GM12878 (cell line): Measurements from ENCODE around the gene MFSD12. TPM values are rescaled to one million over a fixed set of nuclear protein-coding genes. Genes with fewer than 3 reads are reported as not detected.
A peak's percentile ranks its signal among the peaks of the same experiment; 100 is the strongest.

ENCODE experiments used
- ATAC-seq: fragments of 200-7000 bp; cut with Tn5 transposase; 3 replicates; pipeline ENCODE4 v1.9.1; 2020; ENCODE audit warnings: mild to moderate bottlenecking, moderate library complexity
- BruUV-seq: library from RNA; stranded (reverse); fragments of 400-500 nt; replicated peaks from 2 replicates; lab custom pipeline; 2021; lab: Mats Ljungman, UMichigan
- CTCF ChIA-PET: fragments of 300-600 bp; sonication (Branson Sonifier 250); formaldehyde crosslinking; extraction: SDS; loops from one replicate; lab custom pipeline; 2021; ENCODE audit warnings: inconsistent platforms; lab: Yijun Ruan, JAX
- POLR2A ChIA-PET: fragments of 350-600 bp; formaldehyde crosslinking; extraction: SDS; loops from one replicate; lab custom pipeline; 2021; ENCODE audit warnings: inconsistent platforms; lab: Charles Lee
- RAD21 ChIA-PET: fragments of 300-600 bp; sonication (Branson Sonifier 250); formaldehyde crosslinking; loops from one replicate; lab custom pipeline; 2023; ENCODE audit warnings: antibody characterized with exemption; ENCODE audit not compliant: unreplicated experiment; lab: Charles Lee
- SMC1A ChIA-PET: fragments of 300-600 bp; sonication (Branson Sonifier 250); formaldehyde crosslinking; loops from one replicate; lab custom pipeline; 2023; ENCODE audit not compliant: unreplicated experiment, uncharacterized antibody; lab: Charles Lee
- DNase-seq: peaks from one replicate; pipeline ENCODE4 v3.0.0-alpha.2; 2011; ENCODE audit warnings: low read depth, low spot score
- FAIRE-seq: peaks from 3 replicates; lab custom pipeline; 2011; peaks lifted over from hg19 to GRCh38; lab: Jason Lieb, UNC
- H2AFZ ChIP-seq: 2 replicates; pipeline ENCODE4 v1.6.0; 2011; ENCODE audit warnings: low read depth, low read length, control low read depth; ENCODE audit not compliant: control insufficient read depth
- H3K27ac ChIP-seq: 2 replicates; pipeline ENCODE4 v1.5.1; 2011; ENCODE audit warnings: control low read depth; ENCODE audit not compliant: control insufficient read depth, insufficient read depth
- H3K27me3 ChIP-seq, 2 experiments: replicated peaks in 1 of 2; 2 replicates each; pipeline versions ENCODE4 v1.6.0 to v1.6.1; 2011; ENCODE audit warnings: low read length in 1 of 2; ENCODE audit not compliant: control insufficient read depth in 2 of 2, insufficient read depth in 2 of 2
- H3K36me3 ChIP-seq, 2 experiments: 2 replicates each; pipeline ENCODE4 v1.5.1; 2011; ENCODE audit warnings: low read length in 1 of 2; ENCODE audit not compliant: control insufficient read depth in 2 of 2, insufficient read depth in 2 of 2
- H3K4me1 ChIP-seq: 2 replicates; pipeline ENCODE4 v1.6.1; 2011; ENCODE audit warnings: mild to moderate bottlenecking, low read length, moderate library complexity, mixed read lengths; ENCODE audit not compliant: control insufficient read depth, insufficient read depth
- H3K4me2 ChIP-seq: 2 replicates; pipeline ENCODE4 v1.6.0; 2011; ENCODE audit warnings: control low read depth; ENCODE audit not compliant: control insufficient read depth, insufficient read depth
- H3K4me3 ChIP-seq: fragments of 200-600 bp; sonication (generic); 2 replicates; pipeline ENCODE4 v1.5.1; 2016
- H3K79me2 ChIP-seq: 2 replicates; pipeline ENCODE4 v1.6.0; 2011; ENCODE audit warnings: low read length; ENCODE audit not compliant: control insufficient read depth, insufficient read depth
- H3K9ac ChIP-seq: 2 replicates; pipeline ENCODE4 v1.8.0; 2011; ENCODE audit warnings: low read length, control low read depth, mixed read lengths; ENCODE audit not compliant: control insufficient read depth, insufficient read depth
- H3K9me3 ChIP-seq: replicated peaks from 3 replicates; pipeline ENCODE4 v1.5.1; 2011; ENCODE audit warnings: mild to moderate bottlenecking, low read length; ENCODE audit not compliant: control insufficient read depth, insufficient read depth
- H4K20me1 ChIP-seq: 2 replicates; pipeline ENCODE4 v1.6.0; 2011; ENCODE audit not compliant: control insufficient read depth, insufficient read depth
- PAX5 ChIP-seq: IDR thresholded peaks from 2 replicates; pipeline ENCODE4 v1.6.1; 2011; ENCODE audit warnings: low read depth, low read length, borderline replicate concordance
- STAT3 ChIP-seq: IDR thresholded peaks from 2 replicates; pipeline ENCODE4 v1.6.1; 2011; ENCODE audit warnings: low read depth, low read length, improper control_type of control experiment
- ZNF217 ChIP-seq: fragments of 450-650 bp; IDR thresholded peaks from 2 replicates; pipeline ENCODE4 v1.6.1; 2017; ENCODE audit warnings: antibody characterized with exemption, mild to moderate bottlenecking
- WGBS: methylation state at CpG from one replicate; pipeline ENCODE4 v1.1.6; 2016; ENCODE audit warnings: low lambda C conversion rate; ENCODE audit not compliant: insufficient replicate concordance, insufficient coverage; ENCODE audit errors: missing lambda C conversion rate; 5-methylcytosine and 5-hydroxymethylcytosine counted together
- in situ Hi-C: fragments of 300-500 bp; cut with MboI; formaldehyde crosslinking; loops from 9 replicates; pipeline ENCODE4 v1.14.3; 2018; ENCODE audit warnings: mixed read lengths
- intact Hi-C: fragments of 100-400 bp; cut with micrococcal nuclease; formaldehyde crosslinking; loops from one replicate; pipeline ENCODE4 v1.14.2; 2022; ENCODE audit not compliant: unreplicated experiment
- polyA plus RNA-seq, 11 experiments: library from polyadenylated mRNA; depleted of rRNA in 4 of 11; unstranded in 6 of 11; stranded (reverse) in 5 of 11; fragments of >200 nt; fragmentation: Nextera tagmentation in 4 of 11; fragmentation: Illumina TruSeq in 1 of 11; extraction: Ambion mirVana in 4 of 11; extraction: Trizol in 1 of 11; gene quantifications; 1 replicate in 1 of 11; 2 replicates in 10 of 11; pipeline versions ENCODE4 v1.2.1 to v1.2.3, GENCODE V29; 2011 to 2016; ENCODE audit warnings: inconsistent platforms in 2 of 11, missing spikeins in 2 of 11, low read depth in 1 of 11
- total RNA-seq, 4 experiments: library from RNA; depleted of rRNA in 3 of 4; stranded (reverse); fragments of >200 nt in 3 of 4; fragmentation: Illumina TruSeq in 1 of 4; extraction: Trizol in 1 of 4; gene quantifications; 2 replicates each; pipeline versions ENCODE4 v1.2.1 to v1.2.3, GENCODE V29; 2013 to 2021
- TF ChIP-seq, protein P1 (sequence below): IDR thresholded peaks from 2 replicates; pipeline ENCODE4 v1.6.1; 2012; ENCODE audit warnings: low read depth, low read length, improper control_type of control experiment
- TF ChIP-seq, protein P2 (sequence below): IDR thresholded peaks from 2 replicates; pipeline ENCODE4 v1.6.1; 2012; ENCODE audit warnings: low read depth, low read length, improper control_type of control experiment
- TF ChIP-seq, protein P3 (sequence below): fragments of 450-650 bp; IDR thresholded peaks from 2 replicates; pipeline ENCODE4 v1.6.1; 2016; ENCODE audit warnings: mild to moderate bottlenecking

MFSD12 gene
- total and polyA plus RNA-seq, 10 of the 15 experiments (the other 5 are each of a cell fraction or from before 2014, with no cell fraction given) = 0.58 to 65.9 (median 16.8) TPM

DNA sequence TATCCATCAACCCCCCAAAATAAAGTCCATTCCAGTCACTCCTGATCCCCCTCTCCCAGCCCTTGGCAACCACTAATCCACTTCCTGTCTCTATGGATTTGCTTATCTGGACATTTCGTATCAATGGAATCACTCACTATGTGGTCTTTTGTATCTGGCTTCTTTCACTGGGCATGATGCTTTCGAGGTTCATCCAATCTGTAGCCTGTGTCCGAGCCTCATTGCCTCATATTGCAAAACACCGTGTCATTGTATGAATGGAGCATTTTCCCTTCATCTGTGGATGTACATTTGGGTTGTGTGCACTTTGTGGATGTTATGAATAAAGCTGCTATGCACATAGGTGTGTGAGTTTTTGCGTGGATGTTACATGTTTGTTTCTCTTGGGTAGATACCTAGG is 52.7 kb downstream of the MFSD12 start:
- TF ChIP-seq, protein P1, sequence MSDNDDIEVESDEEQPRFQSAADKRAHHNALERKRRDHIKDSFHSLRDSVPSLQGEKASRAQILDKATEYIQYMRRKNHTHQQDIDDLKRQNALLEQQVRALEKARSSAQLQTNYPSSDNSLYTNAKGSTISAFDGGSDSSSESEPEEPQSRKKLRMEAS = no peak
- no peak for TF ChIP-seq STAT3
- TF ChIP-seq, protein P2, sequence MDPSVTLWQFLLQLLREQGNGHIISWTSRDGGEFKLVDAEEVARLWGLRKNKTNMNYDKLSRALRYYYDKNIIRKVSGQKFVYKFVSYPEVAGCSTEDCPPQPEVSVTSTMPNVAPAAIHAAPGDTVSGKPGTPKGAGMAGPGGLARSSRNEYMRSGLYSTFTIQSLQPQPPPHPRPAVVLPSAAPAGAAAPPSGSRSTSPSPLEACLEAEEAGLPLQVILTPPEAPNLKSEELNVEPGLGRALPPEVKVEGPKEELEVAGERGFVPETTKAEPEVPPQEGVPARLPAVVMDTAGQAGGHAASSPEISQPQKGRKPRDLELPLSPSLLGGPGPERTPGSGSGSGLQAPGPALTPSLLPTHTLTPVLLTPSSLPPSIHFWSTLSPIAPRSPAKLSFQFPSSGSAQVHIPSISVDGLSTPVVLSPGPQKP = no peak
- TF ChIP-seq ZNF217 = no peak
- TF ChIP-seq PAX5 = no peak
- TF ChIP-seq, protein P3, sequence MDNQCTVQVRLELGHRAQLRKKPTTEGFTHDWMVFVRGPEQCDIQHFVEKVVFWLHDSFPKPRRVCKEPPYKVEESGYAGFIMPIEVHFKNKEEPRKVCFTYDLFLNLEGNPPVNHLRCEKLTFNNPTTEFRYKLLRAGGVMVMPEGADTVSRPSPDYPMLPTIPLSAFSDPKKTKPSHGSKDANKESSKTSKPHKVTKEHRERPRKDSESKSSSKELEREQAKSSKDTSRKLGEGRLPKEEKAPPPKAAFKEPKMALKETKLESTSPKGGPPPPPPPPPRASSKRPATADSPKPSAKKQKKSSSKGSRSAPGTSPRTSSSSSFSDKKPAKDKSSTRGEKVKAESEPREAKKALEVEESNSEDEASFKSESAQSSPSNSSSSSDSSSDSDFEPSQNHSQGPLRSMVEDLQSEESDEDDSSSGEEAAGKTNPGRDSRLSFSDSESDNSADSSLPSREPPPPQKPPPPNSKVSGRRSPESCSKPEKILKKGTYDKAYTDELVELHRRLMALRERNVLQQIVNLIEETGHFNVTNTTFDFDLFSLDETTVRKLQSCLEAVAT = no peak
- TF ChIP-seq, all 136 proteins: peak for 0
- CTCF ChIA-PET = no interaction called here
- RAD21 ChIA-PET = no interaction called here
- SMC1A ChIA-PET = no interaction called here
- DNase-seq (no peak), FAIRE-seq (peak; percentile 89), ATAC-seq (no peak)
- Histone ChIP-seq H3K27me3 (no peaks in the 10 kb centered on the region), H2AFZ (no peak overlapping the region), H3K9me3 (no peaks in the 10 kb centered on the region), H3K36me3 (no peaks in the 10 kb centered on the region; a peak in 3 of 4 replicates), H3K79me2 (peaks cover 38% of the 10 kb centered on the region), H4K20me1 (no peaks in the 10 kb centered on the region), H3K4me2 (peak overlapping the region; percentile 15; the same call in 1 of the 2 replicates), H3K4me1 (peaks cover 7% of the 10 kb centered on the region), H3K4me3 (no peak overlapping the region), H3K27ac (no peak overlapping the region), H3K9ac (no peak overlapping the region)
- WGBS = 85% methylated on average over 5 of the region's 5 CpGs
- POLR2A ChIA-PET = no interaction called here
- in situ Hi-C loops = no loop called here
- BruUV-seq = no TSS peak
- intact Hi-C loops = no loop called here
